GM03348 (cell line): ENCODE data around the gene PCDH9.

ENCODE experiments used
- DNase-seq: peaks from one replicate; pipeline ENCODE4 v3.0.0; 2012; ENCODE audit warnings: low spot score

The PCDH9 gene, protein sequence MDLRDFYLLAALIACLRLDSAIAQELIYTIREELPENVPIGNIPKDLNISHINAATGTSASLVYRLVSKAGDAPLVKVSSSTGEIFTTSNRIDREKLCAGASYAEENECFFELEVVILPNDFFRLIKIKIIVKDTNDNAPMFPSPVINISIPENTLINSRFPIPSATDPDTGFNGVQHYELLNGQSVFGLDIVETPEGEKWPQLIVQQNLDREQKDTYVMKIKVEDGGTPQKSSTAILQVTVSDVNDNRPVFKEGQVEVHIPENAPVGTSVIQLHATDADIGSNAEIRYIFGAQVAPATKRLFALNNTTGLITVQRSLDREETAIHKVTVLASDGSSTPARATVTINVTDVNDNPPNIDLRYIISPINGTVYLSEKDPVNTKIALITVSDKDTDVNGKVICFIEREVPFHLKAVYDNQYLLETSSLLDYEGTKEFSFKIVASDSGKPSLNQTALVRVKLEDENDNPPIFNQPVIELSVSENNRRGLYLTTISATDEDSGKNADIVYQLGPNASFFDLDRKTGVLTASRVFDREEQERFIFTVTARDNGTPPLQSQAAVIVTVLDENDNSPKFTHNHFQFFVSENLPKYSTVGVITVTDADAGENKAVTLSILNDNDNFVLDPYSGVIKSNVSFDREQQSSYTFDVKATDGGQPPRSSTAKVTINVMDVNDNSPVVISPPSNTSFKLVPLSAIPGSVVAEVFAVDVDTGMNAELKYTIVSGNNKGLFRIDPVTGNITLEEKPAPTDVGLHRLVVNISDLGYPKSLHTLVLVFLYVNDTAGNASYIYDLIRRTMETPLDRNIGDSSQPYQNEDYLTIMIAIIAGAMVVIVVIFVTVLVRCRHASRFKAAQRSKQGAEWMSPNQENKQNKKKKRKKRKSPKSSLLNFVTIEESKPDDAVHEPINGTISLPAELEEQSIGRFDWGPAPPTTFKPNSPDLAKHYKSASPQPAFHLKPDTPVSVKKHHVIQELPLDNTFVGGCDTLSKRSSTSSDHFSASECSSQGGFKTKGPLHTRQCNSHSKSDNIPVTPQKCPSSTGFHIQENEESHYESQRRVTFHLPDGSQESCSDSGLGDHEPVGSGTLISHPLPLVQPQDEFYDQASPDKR (N-terminal part only)

DNA sequence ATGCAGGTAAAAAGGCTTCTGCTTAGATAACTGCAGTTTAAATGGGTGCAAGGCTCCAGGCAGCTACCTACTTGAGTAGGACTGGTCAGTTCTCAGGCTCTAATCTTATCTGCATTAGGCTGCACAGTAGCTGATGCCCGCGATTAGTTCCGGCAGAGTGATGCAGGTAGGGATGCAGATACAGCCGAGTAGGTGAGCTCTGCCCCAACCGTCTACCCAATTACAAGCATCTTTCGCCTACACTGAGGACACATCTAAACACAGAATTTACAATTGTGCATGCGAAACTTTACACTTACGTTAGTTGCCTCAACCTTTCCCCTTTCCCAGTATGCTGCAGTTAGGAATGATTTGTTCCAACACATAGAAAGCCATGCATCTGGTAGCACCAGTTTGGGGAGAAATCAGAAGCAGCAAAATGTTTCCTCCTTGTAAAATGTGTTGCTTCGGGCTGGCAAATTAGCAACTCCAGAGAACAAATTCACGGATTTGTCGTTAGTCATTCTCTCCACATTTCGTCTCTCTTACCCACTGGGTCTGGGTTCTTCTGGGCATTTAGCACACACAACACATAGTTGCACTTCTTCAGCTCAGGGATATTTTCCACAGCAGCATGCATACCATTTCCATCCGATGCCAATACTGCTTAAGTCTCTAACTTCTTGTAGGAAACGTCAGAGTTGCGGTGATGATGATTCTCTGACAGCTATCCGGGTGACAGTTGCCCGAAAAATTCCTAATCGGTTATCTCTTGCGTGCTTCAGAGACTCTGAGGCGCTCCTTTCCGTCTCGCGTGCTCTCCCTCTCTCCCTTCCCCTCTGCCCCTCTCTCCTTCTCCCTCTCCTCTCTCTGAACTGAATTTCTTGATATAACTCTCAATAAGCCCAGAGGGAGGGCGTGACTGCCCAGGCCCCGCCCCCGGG is at the start of gene PCDH9:
PCDH9 (minus strand) TSS at position 856 of the 923 bp plus-strand sequence. CDS start 1,896 bp downstream, outside the sequence.
- peak; percentile 5 for DNase-seq

DNA sequence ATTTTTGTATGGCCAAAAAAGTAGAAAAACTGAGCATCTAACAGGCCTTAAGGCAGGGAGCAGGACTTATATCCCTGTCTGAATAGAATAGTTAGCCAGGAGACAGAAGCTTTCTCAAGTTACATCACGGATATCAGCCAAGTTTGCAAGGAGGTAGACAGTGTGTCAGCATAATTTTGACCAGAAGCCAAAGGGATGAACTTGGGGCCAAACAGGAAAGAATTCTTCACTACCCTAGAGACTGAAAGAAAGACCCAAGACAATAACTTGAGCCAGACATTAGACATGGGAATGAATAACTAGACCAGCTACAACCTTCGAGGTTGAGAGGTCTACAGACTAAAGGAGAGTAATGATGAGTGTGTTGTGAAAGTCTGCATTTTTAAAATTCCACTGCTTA is 48.1 kb upstream of the PCDH9 start:
- peak; percentile 80 for DNase-seq

DNA sequence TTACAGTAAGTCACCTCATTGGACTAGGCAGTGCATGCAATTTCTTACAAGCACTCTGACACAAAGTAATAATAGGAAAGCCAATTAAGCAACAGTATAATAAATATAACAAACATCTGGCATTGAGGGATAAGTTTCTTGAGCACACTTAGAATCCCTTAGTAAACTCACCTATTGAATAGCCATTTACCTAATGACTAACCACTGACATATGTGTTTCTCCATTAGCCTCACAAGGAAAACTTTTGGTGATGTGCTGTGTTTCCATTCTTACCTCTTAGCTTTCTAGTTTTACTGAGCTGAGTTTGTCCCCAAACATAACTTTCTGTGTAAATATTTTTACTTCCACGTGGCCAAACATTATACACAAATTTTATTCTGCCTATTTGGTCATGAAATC is 47.4 kb upstream of the PCDH9 start:
- no peak for DNase-seq

DNA sequence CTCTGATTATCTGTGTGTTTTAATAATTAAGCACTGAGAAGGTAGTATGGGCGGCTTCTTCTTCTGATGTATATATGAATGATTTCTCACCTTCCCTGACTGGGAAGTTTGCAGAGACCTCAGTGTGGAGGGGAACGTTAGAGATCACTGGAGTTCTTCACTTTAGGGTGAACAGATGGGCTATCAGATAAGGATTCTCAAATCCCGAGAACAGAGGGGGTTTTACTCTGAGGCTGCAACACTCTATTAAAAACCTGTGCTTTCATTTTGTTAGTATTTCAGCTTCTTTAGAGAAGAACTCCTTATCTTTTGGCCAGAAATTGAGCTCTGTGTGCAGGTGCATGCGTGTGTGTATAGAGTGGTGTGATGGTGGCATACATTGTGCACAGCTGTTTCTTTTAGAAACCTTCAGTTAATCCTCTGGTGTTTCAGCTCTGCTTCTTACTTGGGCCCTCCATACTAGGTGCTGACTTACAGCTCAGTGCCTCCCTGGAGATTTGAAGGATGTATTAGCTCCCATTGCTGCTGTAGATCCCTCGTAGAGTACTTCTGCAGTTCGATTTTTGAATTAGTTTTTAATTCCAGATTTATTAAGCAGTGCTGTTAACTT is 45.3 kb upstream of the PCDH9 start:
- DNase-seq: no peak

DNA sequence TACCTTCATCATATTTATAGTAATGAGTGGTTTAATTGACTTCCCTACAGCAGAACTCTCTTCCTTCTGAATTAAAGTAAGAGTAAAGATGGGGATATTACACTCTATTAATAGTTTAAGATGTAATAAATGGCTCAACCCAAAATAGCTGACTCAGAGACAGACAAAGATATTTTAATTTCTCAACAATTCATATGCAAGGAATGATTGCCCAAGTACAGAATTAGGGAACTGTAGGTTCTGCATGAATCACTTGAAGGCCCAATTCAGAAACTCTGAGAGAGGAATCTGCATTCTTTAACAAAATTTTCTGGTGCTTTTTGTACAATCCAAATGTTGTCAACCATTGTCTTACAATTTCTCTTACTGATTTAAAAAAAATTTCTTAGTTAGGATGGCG is 42.9 kb upstream of the PCDH9 start:
- DNase-seq: peak; percentile 55

DNA sequence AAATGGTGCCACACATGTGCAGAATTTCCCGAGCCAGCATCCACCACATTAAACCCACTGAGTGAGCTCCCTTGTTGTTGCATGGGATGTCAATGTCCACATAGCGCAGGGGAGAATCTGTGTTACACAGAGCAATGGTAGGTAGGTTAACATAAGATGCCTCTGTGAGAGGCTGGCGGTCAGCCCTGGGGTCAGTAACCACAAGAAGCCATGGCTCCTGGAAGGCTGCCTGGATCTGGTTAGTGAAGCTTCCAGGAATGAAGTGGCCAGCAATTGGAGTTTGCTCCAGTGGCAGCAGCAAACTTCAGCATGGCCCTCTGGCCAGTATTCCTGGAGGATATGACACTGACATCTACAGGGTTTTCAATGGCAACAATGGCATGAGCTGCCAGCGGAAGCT is 37.0 kb upstream of the PCDH9 start:
- DNase-seq: peak; percentile 8

DNA sequence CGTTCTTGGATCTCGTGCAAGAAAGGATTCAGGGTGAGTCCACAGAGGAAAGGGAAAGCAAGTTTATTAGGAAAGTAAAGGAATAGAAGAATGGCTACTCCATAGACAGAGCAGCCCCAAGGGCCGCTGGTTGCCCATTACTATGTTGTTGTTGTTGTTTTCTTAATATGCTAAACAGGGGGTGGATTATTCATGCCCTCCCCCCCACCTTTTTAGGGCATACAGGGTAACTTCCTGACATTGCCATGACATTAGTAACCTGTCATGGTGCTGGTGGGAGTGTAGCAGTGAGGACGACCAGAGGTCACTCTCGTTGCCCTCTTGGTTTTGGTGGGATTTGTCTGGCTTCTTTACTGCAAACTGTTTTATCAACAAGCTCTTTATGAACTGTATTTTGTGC is 29.1 kb upstream of the PCDH9 start:
- DNase-seq: no peak

DNA sequence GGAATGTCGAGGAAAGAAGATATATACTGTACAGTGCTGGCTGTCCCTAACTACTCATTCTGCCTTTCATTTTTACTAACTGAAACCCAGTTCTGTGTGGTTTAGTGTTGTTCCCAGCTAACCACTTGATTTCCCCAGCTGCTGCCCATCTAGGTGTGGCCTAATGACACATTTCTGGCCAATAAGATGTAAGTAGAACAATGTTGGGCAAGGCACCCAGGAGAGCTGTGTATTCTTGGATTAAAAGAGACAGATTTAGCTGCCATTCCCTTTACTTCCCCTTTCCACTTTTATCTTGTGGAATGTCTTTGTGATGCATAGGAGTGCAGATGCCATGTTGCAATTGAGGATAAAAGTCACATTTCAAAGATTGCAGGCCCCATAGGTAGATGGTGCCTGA is 28.3 kb upstream of the PCDH9 start:
- DNase-seq: no peak

DNA sequence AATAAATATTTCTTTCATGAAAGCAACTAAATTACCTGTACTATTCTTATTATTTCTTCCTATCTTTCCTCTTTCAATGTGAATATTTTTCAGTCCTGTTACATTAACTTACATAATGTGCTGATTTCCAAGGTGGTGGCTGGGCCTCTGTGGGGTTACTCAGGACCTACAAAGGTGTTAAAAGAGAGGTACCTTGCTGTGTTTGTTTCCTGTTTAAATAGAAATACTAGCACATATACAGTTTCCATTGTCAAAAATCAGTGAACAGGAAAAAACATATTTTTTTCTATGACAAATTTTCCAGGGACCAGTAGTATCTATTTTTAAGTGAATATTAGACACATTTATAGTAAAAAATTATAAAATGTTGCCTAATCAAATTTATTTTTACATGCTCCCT is 8.7 kb upstream of the PCDH9 start:
- DNase-seq: no peak

DNA sequence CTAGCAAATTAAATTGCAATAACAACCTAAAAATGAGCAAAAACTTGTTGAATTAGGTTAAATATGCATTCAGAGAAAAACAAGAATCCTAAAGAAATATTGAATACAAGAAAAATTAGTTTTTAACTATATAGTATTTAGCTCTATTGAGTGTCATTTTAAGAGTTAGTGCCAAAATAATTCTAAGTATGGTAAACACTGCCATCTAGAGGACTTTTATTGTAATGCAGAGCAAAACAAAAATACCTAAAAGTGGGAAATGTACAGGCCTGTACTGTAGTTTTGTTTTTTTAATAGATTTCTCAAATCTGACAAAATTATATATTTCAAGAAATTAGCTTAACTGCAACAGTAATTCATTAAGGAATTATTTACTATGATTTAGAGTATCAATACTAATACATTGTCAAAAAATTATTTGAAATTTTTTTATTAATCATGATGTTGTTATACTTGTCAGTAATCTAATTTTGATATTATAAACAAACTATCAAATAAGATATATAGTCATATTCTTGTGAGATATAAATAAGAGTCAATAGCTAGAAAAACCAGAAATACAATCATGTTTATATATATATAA is 8.2 kb upstream of the PCDH9 start:
- DNase-seq: peak; percentile 27

DNA sequence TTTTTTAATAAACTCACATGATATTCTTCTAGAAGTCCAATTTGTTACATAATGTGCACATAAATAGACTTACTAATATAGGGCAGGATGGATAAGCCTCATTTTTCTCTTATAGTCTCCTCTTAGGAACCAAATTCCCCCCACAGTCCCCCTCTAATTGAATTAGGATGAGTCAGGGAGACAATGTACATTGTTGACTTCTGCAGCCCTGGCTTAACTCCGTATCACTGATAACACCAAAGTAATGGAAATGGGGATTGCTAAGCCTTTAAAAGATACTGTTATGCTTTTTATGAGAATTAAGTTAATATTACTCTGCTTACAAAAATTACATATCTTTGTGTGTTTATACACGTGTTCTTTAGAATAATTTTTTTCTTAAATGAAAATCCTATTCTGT is 5.1 kb upstream of the PCDH9 start:
- no peak for DNase-seq

DNA sequence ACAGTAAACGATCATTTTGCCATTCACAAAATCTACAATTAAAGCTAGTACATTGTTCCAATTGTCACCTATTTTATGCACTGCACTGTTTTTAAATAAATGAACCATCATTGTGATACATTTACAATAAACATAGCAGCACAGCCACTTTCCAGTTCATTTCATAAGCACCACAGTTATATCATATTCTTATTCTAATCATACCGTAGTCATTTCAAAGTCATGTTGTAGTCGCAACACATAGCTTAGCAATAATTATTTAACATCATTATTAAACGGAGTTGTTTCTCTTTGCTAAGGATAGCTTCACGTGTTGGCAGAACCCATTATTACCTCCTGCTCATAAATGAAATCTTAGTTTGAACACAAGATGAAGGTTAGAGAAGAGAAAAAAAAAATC is 2.2 kb upstream of the PCDH9 start:
- DNase-seq: no peak

DNA sequence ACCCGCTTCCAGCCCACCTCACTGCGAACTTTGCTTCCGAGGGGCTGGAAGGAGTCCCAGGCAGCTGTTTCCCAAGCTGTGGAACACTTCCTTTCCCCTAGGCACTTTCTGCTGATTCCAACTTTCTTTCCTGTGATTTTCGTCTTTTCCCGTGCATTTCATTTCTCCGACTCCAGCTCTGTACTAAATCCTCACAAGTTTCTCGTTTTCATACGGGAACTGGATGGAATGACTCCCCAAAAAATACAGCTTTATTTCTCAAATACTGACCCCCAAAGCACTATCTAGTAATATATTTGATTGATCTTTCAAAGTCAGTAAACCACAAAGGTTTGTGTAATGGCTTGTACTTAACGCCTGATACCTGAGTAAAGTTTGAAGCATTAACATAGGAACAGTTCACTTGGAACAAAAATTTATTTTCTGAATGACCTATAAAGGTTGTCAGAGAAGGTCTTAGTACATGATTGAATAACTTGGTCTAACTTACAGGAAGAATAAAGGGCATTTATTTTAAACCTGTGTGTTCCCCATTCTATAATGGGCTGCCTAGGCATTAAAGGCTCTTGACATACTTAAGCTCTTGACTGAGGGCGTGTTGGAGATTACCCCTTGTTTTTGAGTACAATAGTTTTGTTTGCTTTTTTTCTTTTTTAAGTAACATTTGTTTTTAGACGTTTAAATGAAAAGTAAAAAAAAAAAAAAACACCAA is 1.3 kb upstream of the PCDH9 start:
- no peak for DNase-seq

DNA sequence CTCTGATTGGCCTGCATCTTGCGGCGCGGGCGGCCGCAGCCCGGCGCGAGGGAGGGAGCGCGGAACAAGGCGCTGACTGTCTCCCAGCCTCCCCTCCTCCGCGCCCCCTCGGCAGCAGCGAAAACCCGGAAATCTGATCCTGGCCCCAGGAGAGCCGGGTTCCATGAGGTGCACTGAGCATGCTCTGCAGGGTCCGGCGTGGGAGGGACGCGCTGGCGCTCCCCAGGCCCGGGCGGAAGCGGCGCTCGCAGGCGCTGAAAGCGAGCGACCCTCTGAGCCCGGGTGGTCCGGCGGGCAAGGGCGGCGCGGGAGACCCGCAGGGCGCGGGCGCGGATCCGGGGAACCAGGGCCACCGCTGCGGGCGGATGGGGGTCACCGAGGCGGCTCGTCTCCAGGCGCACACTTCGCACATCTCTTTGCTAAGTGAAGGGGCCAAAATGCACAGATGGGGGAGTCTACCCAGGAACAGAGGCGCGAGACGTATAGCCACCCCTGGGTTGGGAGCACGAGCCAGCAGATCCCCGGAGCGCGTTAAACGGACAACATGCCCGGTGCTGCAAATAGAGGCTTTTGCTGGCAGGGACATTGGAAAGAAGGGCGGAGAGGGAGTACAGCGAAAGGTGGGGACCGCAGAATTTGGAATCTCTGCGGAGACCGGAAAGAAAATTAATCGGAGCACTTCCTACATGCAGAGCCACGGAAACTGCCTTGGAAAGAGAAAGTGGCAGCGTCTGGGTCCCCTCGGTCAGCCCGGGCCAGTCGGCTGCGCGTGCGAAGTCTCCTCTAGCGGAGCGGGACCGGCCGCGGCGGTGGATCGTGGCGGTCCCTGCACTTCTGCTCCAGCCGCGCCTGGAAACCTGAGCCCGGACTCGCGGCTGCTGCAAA is 510 bp upstream of the PCDH9 start:
- peak; percentile 98 for DNase-seq

DNA sequence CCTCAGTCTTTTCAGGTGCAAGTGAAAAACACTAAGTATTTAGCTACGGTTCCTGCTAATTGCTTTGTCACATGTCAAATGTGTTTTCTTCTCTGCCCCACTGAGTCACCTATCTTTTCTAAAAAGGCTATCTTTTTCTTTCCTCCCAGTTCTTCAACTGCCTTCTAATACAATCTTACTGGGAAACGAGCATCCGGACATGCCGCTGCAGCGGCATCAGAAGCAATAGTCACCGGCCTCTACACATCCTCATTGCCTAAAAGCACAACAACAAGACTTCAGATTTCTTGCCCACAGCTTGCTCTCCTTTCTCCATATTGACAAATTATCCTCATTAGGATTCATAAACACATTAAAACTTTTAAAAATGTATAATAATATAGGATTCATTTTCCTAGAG is 1.2 kb downstream of the PCDH9 start:
- DNase-seq: no peak

DNA sequence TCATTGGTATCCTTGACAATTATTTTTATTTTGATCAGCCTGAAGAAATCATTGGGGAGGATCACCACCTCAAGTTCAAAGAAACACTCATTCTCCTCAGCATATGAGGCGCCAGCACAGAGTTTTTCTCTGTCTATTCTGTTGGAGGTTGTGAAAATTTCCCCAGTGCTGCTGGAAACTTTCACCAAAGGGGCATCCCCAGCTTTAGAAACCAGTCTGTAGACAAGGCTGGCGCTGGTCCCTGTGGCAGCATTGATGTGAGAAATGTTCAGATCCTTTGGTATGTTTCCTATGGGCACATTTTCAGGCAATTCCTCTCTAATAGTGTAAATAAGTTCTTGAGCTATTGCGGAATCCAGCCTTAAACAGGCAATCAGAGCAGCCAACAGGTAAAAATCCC is 2.1 kb downstream of the PCDH9 start:
- no peak for DNase-seq

DNA sequence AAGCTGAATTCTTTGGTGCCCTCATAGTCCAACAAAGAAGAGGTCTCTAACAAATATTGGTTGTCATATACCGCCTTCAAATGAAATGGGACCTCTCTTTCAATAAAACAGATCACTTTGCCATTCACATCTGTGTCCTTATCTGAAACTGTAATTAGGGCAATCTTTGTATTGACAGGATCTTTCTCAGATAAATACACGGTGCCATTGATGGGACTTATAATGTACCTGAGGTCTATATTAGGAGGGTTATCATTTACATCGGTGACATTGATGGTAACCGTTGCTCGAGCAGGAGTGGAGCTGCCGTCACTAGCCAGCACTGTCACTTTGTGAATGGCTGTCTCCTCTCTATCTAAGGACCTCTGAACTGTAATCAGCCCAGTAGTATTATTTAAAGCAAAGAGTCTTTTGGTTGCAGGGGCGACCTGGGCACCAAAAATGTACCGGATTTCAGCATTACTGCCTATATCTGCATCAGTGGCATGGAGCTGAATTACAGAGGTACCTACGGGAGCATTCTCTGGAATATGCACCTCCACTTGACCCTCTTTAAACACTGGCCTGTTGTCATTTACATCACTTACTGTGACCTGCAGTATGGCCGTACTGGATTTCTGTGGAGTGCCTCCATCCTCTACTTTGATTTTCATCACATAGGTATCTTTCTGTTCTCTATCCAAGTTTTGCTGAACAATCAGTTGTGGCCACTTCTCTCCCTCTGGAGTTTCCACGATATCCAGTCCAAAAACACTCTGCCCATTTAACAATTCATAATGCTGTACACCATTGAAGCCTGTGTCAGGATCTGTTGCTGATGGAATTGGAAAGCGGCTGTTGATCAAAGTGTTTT is 2.8 kb downstream of the PCDH9 start:
- DNase-seq: no peak

DNA sequence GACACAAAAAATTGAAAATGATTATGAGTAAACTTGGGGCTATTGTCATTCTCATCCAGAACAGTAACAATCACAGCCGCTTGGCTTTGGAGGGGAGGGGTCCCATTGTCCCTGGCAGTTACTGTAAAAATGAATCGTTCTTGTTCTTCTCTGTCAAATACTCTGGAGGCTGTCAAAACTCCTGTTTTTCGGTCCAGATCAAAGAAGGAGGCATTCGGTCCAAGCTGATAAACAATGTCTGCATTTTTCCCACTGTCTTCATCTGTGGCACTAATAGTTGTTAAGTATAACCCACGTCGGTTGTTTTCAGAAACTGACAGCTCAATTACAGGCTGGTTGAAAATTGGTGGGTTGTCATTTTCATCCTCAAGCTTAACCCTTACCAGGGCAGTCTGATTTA is 3.4 kb downstream of the PCDH9 start:
- DNase-seq: no peak
